HUES6 (cell line): ENCODE measurements around the gene KCNG3.

ENCODE experiments used
- H3K27ac ChIP-seq: 2 replicates; pipeline ENCODE4 v1.7.0; 2013; ENCODE audit warnings: low read depth, mild to moderate bottlenecking, low read length, inconsistent platforms
- H3K27me3 ChIP-seq: 2 replicates; pipeline ENCODE4 v1.6.1; 2013; ENCODE audit warnings: low read length; ENCODE audit not compliant: control insufficient read depth, insufficient read depth
- H3K36me3 ChIP-seq: 2 replicates; pipeline ENCODE4 v1.6.1; 2013; ENCODE audit warnings: low read length; ENCODE audit not compliant: control insufficient read depth, insufficient read depth
- H3K4me1 ChIP-seq: 2 replicates; pipeline ENCODE4 v1.6.1; 2013; ENCODE audit warnings: low read length; ENCODE audit not compliant: control insufficient read depth, insufficient read depth
- H3K4me3 ChIP-seq: 2 replicates; pipeline ENCODE4 v1.5.1; 2013; ENCODE audit warnings: low read depth, low read length
- H3K9ac ChIP-seq: one replicate; pipeline ENCODE4 v1.6.1; 2013; ENCODE audit warnings: mild to moderate bottlenecking, low read length
- H3K9me3 ChIP-seq: 2 replicates; pipeline ENCODE4 v1.6.1; 2013; ENCODE audit warnings: low read depth, low read length; ENCODE audit not compliant: control insufficient read depth, insufficient read depth

KCNG3 gene

DNA sequence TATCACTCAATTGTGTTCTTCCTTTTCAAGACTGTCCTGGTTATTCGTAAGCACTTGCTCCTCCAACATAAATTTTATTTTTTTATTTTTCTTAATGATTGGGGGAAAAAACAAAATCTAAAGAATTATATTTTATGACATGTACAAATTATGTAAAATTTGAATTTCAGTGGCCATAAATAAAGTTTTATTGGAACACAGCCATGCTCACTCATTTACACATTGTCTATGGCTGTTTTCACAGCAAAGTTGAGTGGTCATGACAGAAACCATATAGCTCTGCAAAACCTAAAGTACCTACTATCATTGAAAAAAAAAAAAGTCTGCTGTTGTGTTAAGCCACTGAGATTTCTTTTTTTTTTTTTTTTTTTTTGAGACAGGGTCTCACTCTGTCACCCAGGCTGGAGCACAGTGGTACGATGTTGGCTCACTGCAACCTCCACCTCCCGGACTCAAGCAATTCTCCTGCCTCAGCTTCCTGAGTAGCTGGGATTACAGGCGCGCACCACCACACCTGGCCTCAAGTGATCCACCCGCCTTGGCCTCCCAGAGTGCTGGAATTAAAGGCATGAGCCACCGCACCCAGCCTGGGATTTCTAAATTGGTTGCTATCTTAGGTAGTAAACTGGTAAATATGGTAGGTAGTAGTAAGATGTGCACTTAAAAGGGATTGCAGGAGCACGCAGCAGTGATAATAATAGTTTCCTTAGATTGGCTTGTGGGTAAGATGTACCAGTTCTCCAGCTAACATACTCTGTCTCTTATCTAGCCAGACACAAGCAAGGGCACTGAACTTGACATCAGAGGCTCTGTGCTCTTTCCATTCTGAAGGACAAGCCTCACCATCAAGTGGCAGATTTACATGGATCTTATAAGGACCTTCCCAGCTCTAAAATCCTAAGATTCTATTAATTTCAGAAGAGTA is 44.4 kb downstream of the KCNG3 start:
- no peak overlapping the region for H3K4me3 ChIP-seq
- no peaks in the 10 kb centered on the region for H3K27me3 ChIP-seq
- H3K36me3 ChIP-seq: no peaks in the 10 kb centered on the region
- H3K9me3 ChIP-seq: no peaks in the 10 kb centered on the region
- H3K27ac ChIP-seq: no peak overlapping the region
- H3K4me1 ChIP-seq: no peaks in the 10 kb centered on the region
- no peak overlapping the region for H3K9ac ChIP-seq

DNA sequence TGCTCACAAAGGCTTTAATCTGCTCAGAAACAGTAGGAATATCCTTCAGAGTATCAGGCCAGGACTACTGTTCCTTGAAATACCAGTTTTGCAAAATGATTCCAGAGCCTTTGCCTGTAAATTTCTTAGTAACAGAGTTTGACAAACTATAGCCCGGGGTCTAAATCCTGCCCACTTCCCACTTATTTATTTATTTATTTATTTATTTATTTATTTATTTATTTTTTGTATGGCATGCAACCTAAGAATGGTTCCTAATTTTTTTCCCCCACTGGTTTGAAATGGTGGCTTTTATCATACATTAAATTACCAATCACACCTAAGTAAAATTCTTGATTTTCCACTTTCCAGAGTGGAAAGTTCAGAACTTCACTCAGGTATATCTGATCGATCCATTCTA is 45.6 kb downstream of the KCNG3 start:
- Histone ChIP-seq H3K4me3 (no peak overlapping the region), H3K4me1 (no peaks in the 10 kb centered on the region), H3K9ac (no peak overlapping the region)

GRCh38 chr2:42446503-42447271 is 47.1 kb downstream of the KCNG3 start:
- Histone ChIP-seq H3K27me3 (no peaks in the 10 kb centered on the region), H3K4me1 (no peaks in the 10 kb centered on the region), H3K36me3 (peaks cover 7% of the 10 kb centered on the region; the same call in 1 of the 2 replicates), H3K27ac (no peak overlapping the region), H3K9me3 (no peaks in the 10 kb centered on the region), H3K9ac (no peak overlapping the region), H3K4me3 (no peak overlapping the region)

More for the DNA sequence above, 45.6 kb downstream of the KCNG3 start:
- Histone ChIP-seq H3K9me3 (no peaks in the 10 kb centered on the region), H3K36me3 (peaks cover 7% of the 10 kb centered on the region; the same call in 1 of the 2 replicates), H3K27ac (no peak overlapping the region), H3K27me3 (no peaks in the 10 kb centered on the region)

DNA sequence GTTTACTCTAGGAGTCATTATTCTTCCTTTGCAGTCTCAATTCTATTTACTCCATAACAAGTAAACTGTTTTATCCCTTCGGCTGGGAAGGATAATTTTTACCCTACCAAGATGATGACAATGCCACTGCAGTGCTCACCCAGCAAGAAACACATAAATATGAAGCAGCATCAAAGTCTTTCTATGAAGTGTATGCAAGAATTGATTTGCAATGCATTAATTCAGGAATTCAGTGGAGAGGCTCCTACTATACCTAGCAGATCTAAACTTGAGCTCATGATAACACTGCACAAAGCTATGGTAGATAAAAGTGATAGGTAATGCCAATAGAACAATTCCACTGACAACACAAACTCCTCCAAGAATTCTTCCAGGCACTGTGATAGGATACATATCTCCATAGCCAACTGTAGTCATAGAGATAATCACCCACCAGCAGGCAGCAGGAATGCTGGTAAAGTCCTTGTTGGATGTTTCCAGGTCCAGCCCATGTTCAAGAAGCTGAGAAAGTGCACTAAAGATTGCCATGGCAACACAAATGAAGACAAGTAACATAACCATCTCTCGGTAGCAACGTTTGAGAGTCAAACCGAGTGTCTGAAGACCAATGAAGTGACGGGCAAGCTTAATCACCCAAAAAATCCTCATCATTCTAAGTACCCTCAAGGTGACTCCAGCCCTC is 49.9 kb downstream of the KCNG3 start:
- Histone ChIP-seq H3K4me1 (no peaks in the 10 kb centered on the region), H3K27me3 (no peaks in the 10 kb centered on the region), H3K36me3 (peaks cover 7% of the 10 kb centered on the region; the same call in 1 of the 2 replicates), H3K9me3 (no peaks in the 10 kb centered on the region), H3K9ac (no peak overlapping the region), H3K4me3 (no peak overlapping the region), H3K27ac (no peak overlapping the region; the same call in 1 of the 2 replicates)

GRCh38 chr2:42442774-42443173 is 51.0 kb downstream of the KCNG3 start:
- Histone ChIP-seq H3K27ac (no peak overlapping the region), H3K27me3 (no peaks in the 10 kb centered on the region), H3K4me3 (no peak overlapping the region), H3K4me1 (no peaks in the 10 kb centered on the region), H3K36me3 (peaks cover 7% of the 10 kb centered on the region; the same call in 1 of the 2 replicates), H3K9me3 (no peaks in the 10 kb centered on the region), H3K9ac (no peak overlapping the region)

DNA sequence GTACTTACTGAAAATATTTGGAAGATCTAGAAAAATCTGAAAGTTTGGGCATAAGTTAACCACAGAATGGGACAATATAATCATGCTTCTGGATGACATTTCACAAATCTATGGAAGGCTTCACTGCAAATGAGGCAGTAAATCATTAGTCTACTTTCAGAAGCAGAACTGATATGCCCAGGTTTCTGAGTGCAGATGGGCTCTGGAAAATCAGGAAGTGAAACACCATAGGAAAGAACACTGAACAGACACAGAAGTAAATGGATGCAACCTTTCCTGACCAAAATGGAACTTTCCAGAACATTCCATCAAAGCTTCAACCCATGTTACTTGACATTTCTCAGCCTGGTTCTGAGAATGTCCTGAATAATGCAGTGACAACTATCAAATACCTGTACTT is 55.1 kb downstream of the KCNG3 start:
- Histone ChIP-seq H3K9me3 (no peaks in the 10 kb centered on the region), H3K27ac (no peak overlapping the region), H3K36me3 (peaks cover 2% of the 10 kb centered on the region; the same call in 1 of the 2 replicates), H3K27me3 (no peaks in the 10 kb centered on the region), H3K4me1 (no peaks in the 10 kb centered on the region), H3K4me3 (no peak overlapping the region), H3K9ac (no peak overlapping the region)

- no peaks in the 10 kb centered on the region for H3K27me3 ChIP-seq
- no peak overlapping the region for H3K27ac ChIP-seq
- no peaks in the 10 kb centered on the region for H3K9me3 ChIP-seq
- no peak overlapping the region for H3K9ac ChIP-seq
- H3K4me1 ChIP-seq: no peaks in the 10 kb centered on the region
- no peak overlapping the region for H3K4me3 ChIP-seq
- H3K36me3 ChIP-seq: no peaks in the 10 kb centered on the region
These were observed 57.4 kb downstream of the KCNG3 start for GRCh38 chr2:42436370-42436769.

- Histone ChIP-seq H3K27ac (no peak overlapping the region), H3K9ac (no peak overlapping the region), H3K4me3 (no peak overlapping the region), H3K9me3 (no peaks in the 10 kb centered on the region), H3K4me1 (no peaks in the 10 kb centered on the region), H3K27me3 (no peaks in the 10 kb centered on the region), H3K36me3 (no peaks in the 10 kb centered on the region)
These were observed 58.2 kb downstream of the KCNG3 start for GRCh38 chr2:42435628-42436027.

- Histone ChIP-seq H3K27ac (no peak overlapping the region), H3K27me3 (no peaks in the 10 kb centered on the region), H3K36me3 (no peaks in the 10 kb centered on the region), H3K4me1 (no peaks in the 10 kb centered on the region), H3K4me3 (no peak overlapping the region), H3K9me3 (no peaks in the 10 kb centered on the region), H3K9ac (no peak overlapping the region)
These were observed 63.6 kb downstream of the KCNG3 start for GRCh38 chr2:42430188-42430587.

DNA sequence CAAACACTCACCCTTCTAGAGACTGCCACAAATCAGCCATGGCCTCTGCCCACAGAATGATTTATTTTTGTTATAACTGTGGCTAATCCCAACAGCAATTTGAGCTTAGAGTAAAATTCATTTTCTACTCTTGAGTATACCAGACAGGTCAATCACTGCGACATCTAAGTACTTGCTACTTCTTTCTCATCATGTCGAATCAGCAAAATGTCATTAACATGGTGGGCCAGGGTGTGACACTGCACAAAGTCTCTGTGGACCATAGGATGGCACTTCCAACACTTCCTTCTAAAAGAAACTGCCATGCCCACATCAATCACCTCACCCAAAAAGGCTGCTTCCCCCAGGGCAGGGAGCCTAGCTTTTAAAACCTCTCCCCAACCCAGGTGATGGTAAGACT is 64.4 kb downstream of the KCNG3 start:
- no peak overlapping the region for H3K27ac ChIP-seq
- peaks cover 4% of the 10 kb centered on the region; the same call in 1 of the 2 replicates for H3K4me1 ChIP-seq

More for the DNA sequence above, 64.4 kb downstream of the KCNG3 start:
- Histone ChIP-seq H3K9me3 (no peaks in the 10 kb centered on the region), H3K9ac (no peak overlapping the region), H3K27me3 (no peaks in the 10 kb centered on the region), H3K4me3 (no peak overlapping the region), H3K36me3 (no peaks in the 10 kb centered on the region)
